Neural cell (in vitro differentiated cells): ENCODE measurements around the gene ENPP7. TPM values are rescaled to one million over a fixed set of nuclear protein-coding genes. Genes with fewer than 3 reads are reported as not detected.

Source experiments
- H2AFZ ChIP-seq: fragments of 200-600, 300-800 bp; sonication (generic), shearing (Covaris generic); 2 replicates; pipeline ENCODE4 v1.6.0; 2014; ENCODE audit warnings: low read depth, mild to moderate bottlenecking, antibody characterized with exemption, low read length, moderate library complexity
- H3F3A ChIP-seq: fragments of 200-600 bp; shearing (Covaris generic); 2 replicates; pipeline ENCODE4 v1.6.1; 2016; ENCODE audit warnings: mild to moderate bottlenecking, moderate library complexity, mixed read lengths, antibody characterized with exemption, low read length; ENCODE audit not compliant: insufficient read depth, poor library complexity, severe bottlenecking
- H3K27ac ChIP-seq: fragments of 200-600, 300-800 bp; sonication (generic), shearing (Covaris generic); 2 replicates; pipeline ENCODE4 v1.5.1; 2014; ENCODE audit warnings: mild to moderate bottlenecking, low read length, moderate library complexity
- H3K27me3 ChIP-seq: fragments of 300-800, 200-600 bp; sonication (generic), shearing (Covaris generic); 2 replicates; pipeline ENCODE4 v1.6.0; 2014; ENCODE audit warnings: mild to moderate bottlenecking, low read depth, low read length, moderate library complexity; ENCODE audit not compliant: insufficient read depth
- H3K36me3 ChIP-seq: fragments of 300-800, 200-600 bp; sonication (generic), shearing (Covaris generic); 2 replicates; pipeline ENCODE4 v1.5.1; 2014; ENCODE audit warnings: mild to moderate bottlenecking, antibody characterized with exemption, low read length, moderate library complexity; ENCODE audit not compliant: insufficient read depth
- H3K4me2 ChIP-seq: fragments of 300-800, 200-600 bp; sonication (generic), shearing (Covaris generic); 2 replicates; pipeline ENCODE4 v1.6.0; 2014; ENCODE audit warnings: mild to moderate bottlenecking, low read length
- H3K4me3 ChIP-seq: fragments of 300-800, 200-600 bp; sonication (generic), shearing (Covaris generic); 2 replicates; pipeline ENCODE4 v1.5.1; 2014; ENCODE audit warnings: mild to moderate bottlenecking, low read length, moderate library complexity
- H3K79me2 ChIP-seq: fragments of 200-600 bp; shearing (Covaris generic); replicated peaks from 2 replicates; pipeline ENCODE4 v1.6.0; 2014; ENCODE audit warnings: mild to moderate bottlenecking, low read length, moderate library complexity; ENCODE audit not compliant: insufficient read depth
- H3K9ac ChIP-seq: fragments of 300-800, 200-600 bp; sonication (generic), shearing (Covaris generic); 2 replicates; pipeline ENCODE4 v1.6.1; 2016; ENCODE audit warnings: mild to moderate bottlenecking, low read length, mixed read lengths
- H3K9me2 ChIP-seq: fragments of 200-600 bp; shearing (Covaris generic); 2 replicates; pipeline ENCODE4 v1.6.1; 2016; ENCODE audit warnings: mild to moderate bottlenecking, low read length, mixed read lengths; ENCODE audit not compliant: insufficient read depth
- H3K9me3 ChIP-seq: fragments of 200-600, 300-800 bp; sonication (generic), shearing (Covaris generic); 2 replicates; pipeline ENCODE4 v1.6.1; 2016; ENCODE audit warnings: mild to moderate bottlenecking, mixed run types, low read length, moderate library complexity, mixed read lengths
- H4K20me1 ChIP-seq: fragments of 200-600 bp; shearing (Covaris generic); 2 replicates; pipeline ENCODE4 v1.6.1; 2016; ENCODE audit warnings: mild to moderate bottlenecking, mixed run types; ENCODE audit not compliant: insufficient read depth
- CTCF ChIP-seq: fragments of 450-650 bp; IDR thresholded peaks from 2 replicates; pipeline ENCODE4 v1.5.1; 2014; ENCODE audit warnings: antibody characterized with exemption, mild to moderate bottlenecking, moderate library complexity; ENCODE audit not compliant: poor library complexity, severe bottlenecking
- EP300 ChIP-seq: fragments of 450-650 bp; conservative IDR thresholded peaks from 2 replicates; pipeline ENCODE4 v1.6.1; 2014; ENCODE audit warnings: antibody characterized with exemption, mild to moderate bottlenecking, moderate library complexity; ENCODE audit not compliant: poor library complexity, severe bottlenecking
- EZH2 ChIP-seq: fragments of 200-600, 300-800 bp; shearing (Covaris generic), sonication (generic); IDR thresholded peaks from 2 replicates; pipeline ENCODE4 v1.6.1; 2014; ENCODE audit warnings: antibody characterized with exemption, low read length, borderline replicate concordance, mild to moderate bottlenecking; ENCODE audit not compliant: insufficient read depth, poor library complexity, severe bottlenecking
- MXI1 ChIP-seq: fragments of 450-650 bp; conservative IDR thresholded peaks from 2 replicates; pipeline ENCODE4 v1.6.1; 2014; ENCODE audit warnings: antibody characterized with exemption, mild to moderate bottlenecking; ENCODE audit not compliant: poor library complexity, severe bottlenecking
- POLR2AphosphoS5 ChIP-seq: IDR thresholded peaks from 2 replicates; pipeline ENCODE4 v1.6.1; 2012
- RAD21 ChIP-seq: fragments of 450-650 bp; conservative IDR thresholded peaks from 2 replicates; pipeline ENCODE4 v1.6.1; 2014; ENCODE audit warnings: antibody characterized with exemption, mild to moderate bottlenecking, moderate library complexity
- SMC3 ChIP-seq: fragments of 450-650 bp; conservative IDR thresholded peaks from 2 replicates; pipeline ENCODE4 v1.6.1; 2014; ENCODE audit warnings: antibody characterized with exemption, mild to moderate bottlenecking, moderate library complexity; ENCODE audit not compliant: poor library complexity
- TAF1 ChIP-seq: IDR thresholded peaks from 2 replicates; pipeline ENCODE4 v1.6.1; 2012; ENCODE audit warnings: low read depth
- polyA plus RNA-seq: library from polyadenylated mRNA; depleted of rRNA; stranded (reverse); fragments of >200 nt; gene quantifications from 2 replicates; pipeline ENCODE4 v1.2.3, GENCODE V29; 2014
- TF ChIP-seq, protein P1 (sequence below): IDR thresholded peaks from 2 replicates; pipeline ENCODE4 v1.6.1; 2012; ENCODE audit warnings: borderline replicate concordance

Gene ENPP7
- polyA plus RNA-seq, 1 donor from 2014 or later: not detected

DNA sequence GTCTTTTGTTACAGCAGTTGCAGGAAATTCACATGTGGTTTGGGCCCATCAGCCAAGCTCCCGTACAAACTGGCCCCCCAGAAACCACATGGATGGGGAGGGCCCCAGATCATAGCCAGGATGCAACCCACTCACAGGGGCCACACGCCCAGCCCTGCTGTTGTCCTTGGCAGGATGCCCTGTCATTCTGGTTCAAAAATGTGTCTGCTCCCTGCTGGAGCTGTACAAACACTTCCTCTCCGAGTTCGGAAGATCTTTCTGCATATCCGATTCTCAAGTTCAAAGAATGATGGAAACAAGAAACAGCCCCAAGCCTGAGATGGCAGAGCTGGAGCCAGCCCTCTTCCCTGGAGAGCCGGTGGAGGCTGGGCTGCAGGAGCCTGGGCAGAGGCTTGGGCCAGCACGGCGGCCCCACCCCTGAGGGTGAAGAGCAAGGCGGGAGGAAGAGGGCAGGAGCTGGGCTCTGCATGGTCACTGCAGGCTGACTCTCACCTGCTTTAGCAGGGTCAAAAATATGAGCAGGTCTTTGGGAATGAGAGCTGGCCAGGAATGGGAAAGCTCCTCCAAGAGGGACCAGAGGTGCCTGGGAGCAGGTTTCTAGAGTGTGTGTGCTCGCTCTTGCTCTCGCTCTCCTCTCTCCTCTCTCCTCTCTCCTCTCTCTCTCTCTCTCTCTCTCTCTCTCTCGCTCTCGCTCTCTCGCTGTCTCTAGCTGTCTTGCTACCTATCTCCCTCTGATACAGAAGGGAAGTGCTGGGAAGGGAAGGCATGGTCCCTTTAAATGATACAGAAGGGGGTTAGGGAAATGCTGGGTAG lies 34.7 kb upstream of the ENPP7 start:
- H3K27me3 ChIP-seq: no peaks in the 10 kb centered on the region
- no peaks in the 10 kb centered on the region for H3K9me2 ChIP-seq
- no peaks in the 10 kb centered on the region for H3K36me3 ChIP-seq
- H3K4me3 ChIP-seq: no peak overlapping the region
- no peak overlapping the region for H3K4me2 ChIP-seq
- no peaks in the 10 kb centered on the region for H3F3A ChIP-seq
- H4K20me1 ChIP-seq: no peaks in the 10 kb centered on the region
- no peaks in the 10 kb centered on the region for H3K9me3 ChIP-seq
- H3K79me2 ChIP-seq: no peaks in the 10 kb centered on the region
- H3K27ac ChIP-seq: no peak overlapping the region
- no peak for TF ChIP-seq EP300
- TF ChIP-seq RAD21: no peak
- TF ChIP-seq CTCF: no peak
- TF ChIP-seq, protein P1, sequence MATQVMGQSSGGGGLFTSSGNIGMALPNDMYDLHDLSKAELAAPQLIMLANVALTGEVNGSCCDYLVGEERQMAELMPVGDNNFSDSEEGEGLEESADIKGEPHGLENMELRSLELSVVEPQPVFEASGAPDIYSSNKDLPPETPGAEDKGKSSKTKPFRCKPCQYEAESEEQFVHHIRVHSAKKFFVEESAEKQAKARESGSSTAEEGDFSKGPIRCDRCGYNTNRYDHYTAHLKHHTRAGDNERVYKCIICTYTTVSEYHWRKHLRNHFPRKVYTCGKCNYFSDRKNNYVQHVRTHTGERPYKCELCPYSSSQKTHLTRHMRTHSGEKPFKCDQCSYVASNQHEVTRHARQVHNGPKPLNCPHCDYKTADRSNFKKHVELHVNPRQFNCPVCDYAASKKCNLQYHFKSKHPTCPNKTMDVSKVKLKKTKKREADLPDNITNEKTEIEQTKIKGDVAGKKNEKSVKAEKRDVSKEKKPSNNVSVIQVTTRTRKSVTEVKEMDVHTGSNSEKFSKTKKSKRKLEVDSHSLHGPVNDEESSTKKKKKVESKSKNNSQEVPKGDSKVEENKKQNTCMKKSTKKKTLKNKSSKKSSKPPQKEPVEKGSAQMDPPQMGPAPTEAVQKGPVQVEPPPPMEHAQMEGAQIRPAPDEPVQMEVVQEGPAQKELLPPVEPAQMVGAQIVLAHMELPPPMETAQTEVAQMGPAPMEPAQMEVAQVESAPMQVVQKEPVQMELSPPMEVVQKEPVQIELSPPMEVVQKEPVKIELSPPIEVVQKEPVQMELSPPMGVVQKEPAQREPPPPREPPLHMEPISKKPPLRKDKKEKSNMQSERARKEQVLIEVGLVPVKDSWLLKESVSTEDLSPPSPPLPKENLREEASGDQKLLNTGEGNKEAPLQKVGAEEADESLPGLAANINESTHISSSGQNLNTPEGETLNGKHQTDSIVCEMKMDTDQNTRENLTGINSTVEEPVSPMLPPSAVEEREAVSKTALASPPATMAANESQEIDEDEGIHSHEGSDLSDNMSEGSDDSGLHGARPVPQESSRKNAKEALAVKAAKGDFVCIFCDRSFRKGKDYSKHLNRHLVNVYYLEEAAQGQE: no peak
- TF ChIP-seq TAF1: no peak
- no peak for TF ChIP-seq SMC3
- no peak for TF ChIP-seq MXI1
- no peak for TF ChIP-seq POLR2AphosphoS5
- no peak for TF ChIP-seq EZH2
- H2AFZ ChIP-seq: no peak overlapping the region
- no peak overlapping the region for H3K9ac ChIP-seq

GRCh38 chr17:79696610-79696982 lies 34.1 kb upstream of the ENPP7 start:
- no peaks in the 10 kb centered on the region for H4K20me1 ChIP-seq
- no peak overlapping the region for H3K9ac ChIP-seq
- TF ChIP-seq CTCF (no peak), TAF1 (no peak), MXI1 (no peak), SMC3 (no peak), RAD21 (no peak), EP300 (no peak), POLR2AphosphoS5 (no peak)

More at GRCh38 chr17:79696610-79696982, 34.1 kb upstream of the ENPP7 start:
- Histone ChIP-seq H3F3A (no peaks in the 10 kb centered on the region), H3K27ac (no peak overlapping the region), H3K4me2 (no peak overlapping the region), H3K4me3 (no peak overlapping the region), H3K36me3 (no peaks in the 10 kb centered on the region), H2AFZ (no peak overlapping the region), H3K9me3 (no peaks in the 10 kb centered on the region), H3K9me2 (no peaks in the 10 kb centered on the region), H3K27me3 (no peaks in the 10 kb centered on the region), H3K79me2 (no peaks in the 10 kb centered on the region)
